Body of pancreas (tissue), 4 donors: Measurements from ENCODE around the gene VAMP2. TPM values are rescaled to one million over a fixed set of nuclear protein-coding genes. Genes with fewer than 3 reads are reported as not detected.
"Not testable (repeated sequence)": the region's sequence is repeated elsewhere in the genome, so short reads cannot be mapped to it uniquely, and the experiment has no call there.

Source experiments
- ATAC-seq: fragments of 150-250 bp; one replicate; pipeline ENCODE4 v1.9.1; 2016
- DNase-seq, 4 donors: peaks; one replicate each; pipeline ENCODE4 v3.0.0-alpha.2; 2019
- H3K27ac ChIP-seq, 4 donors: fragments of 200-600 bp; sonication (generic); 1 replicate in 3 of 4; 2 replicates in 1 of 4; pipeline versions ENCODE4 v1.5.1 to v1.6.1; 2016 to 2019; ENCODE audit warnings: mild to moderate bottlenecking in 1 of 4, mixed read lengths in 1 of 4, moderate library complexity in 1 of 4
- H3K27me3 ChIP-seq, 2 donors: fragments of 200-600 bp; sonication (generic); one replicate each; pipeline ENCODE4 v1.6.0; 2016; ENCODE audit warnings: mild to moderate bottlenecking in 1 of 2
- H3K36me3 ChIP-seq, 2 donors: fragments of 200-600 bp; sonication (generic); replicated peaks in 1 of 2; 2 replicates each; pipeline ENCODE4 v1.5.1; 2016; ENCODE audit warnings: low read depth in 2 of 2; ENCODE audit not compliant: insufficient read depth in 1 of 2
- H3K4me1 ChIP-seq: fragments of 200-600 bp; sonication (generic); one replicate; pipeline ENCODE4 v1.6.0; 2016
- H3K4me3 ChIP-seq, 2 donors: fragments of 200-600 bp; sonication (generic); 1 replicate in 1 of 2; 2 replicates in 1 of 2; pipeline ENCODE4 v1.5.1; 2016 to 2019
- H3K9me3 ChIP-seq, 3 donors: fragments of 200-600 bp; sonication (generic); 1 replicate in 2 of 3; 2 replicates in 1 of 3; pipeline ENCODE4 v1.5.1; 2016
- POLR2A ChIP-seq, 3 donors: fragments of 450-650 bp; IDR thresholded peaks; one replicate each; pipeline ENCODE4 v1.6.1; 2016; ENCODE audit warnings: antibody characterized with exemption in 3 of 3, mild to moderate bottlenecking in 2 of 3
- WGBS, 2 donors: methylation state at CpG; one replicate each; pipeline ENCODE4 v1.1.5; 2017; 5-methylcytosine and 5-hydroxymethylcytosine counted together
- intact Hi-C: fragments of 100-400 bp; cut with DNase I; formaldehyde crosslinking; loops from one replicate; pipeline ENCODE4 v1.15.1; 2023
- total RNA-seq, 2 donors: library from RNA; depleted of rRNA; stranded (reverse); fragments of >200 nt; gene quantifications; one replicate each; pipeline ENCODE4 v1.1.0, GENCODE V29; 2016
- TF ChIP-seq, protein P1 (sequence below), 7 experiments: fragments of 450-650 bp in 4 of 7; fragments of 200-600 bp in 3 of 7; sonication (generic) in 3 of 7; IDR thresholded peaks; one replicate each; pipeline ENCODE4 v1.5.1; 2016 to 2019; ENCODE audit warnings: antibody characterized with exemption in 7 of 7

Gene VAMP2
- total RNA-seq, 2 donors from 2014 or later, result 16.3 to 26.4 TPM

DNA sequence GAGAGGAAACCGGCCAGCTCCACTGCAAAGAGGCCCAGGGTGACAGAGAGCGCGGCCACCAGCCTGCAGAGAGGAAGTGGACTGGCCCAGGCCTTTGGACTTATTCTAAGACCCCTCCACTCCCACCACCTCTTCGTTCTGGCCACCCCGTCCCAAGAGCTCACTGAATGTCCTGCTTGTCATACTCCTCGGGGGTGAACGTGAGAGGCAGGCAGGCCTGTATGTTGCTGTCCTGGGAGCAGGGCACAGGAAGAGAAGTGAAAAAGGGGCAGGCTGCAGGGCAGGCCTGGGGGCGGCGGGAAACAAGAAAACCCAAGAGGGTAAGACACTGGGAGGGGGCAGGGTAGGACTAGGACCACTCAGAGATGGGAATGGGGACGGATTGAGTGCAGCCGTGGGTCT lies 13.0 kb upstream of the VAMP2 start:
- ATAC-seq, result peak; percentile 1
- H3K27ac ChIP-seq, result peak overlapping the region; percentile 56 to 79 (median 78)
- 18 to 19% methylated on average over 11 of the region's 11 CpGs for WGBS, 2 donors
- DNase-seq, result peak in 1 of 4 donors; percentile 21
- no peaks in the 10 kb centered on the region for H3K9me3 ChIP-seq
- TF ChIP-seq POLR2A (IDR thresholded peaks at IDR 0.05), result no peak
- TF ChIP-seq, protein P1, sequence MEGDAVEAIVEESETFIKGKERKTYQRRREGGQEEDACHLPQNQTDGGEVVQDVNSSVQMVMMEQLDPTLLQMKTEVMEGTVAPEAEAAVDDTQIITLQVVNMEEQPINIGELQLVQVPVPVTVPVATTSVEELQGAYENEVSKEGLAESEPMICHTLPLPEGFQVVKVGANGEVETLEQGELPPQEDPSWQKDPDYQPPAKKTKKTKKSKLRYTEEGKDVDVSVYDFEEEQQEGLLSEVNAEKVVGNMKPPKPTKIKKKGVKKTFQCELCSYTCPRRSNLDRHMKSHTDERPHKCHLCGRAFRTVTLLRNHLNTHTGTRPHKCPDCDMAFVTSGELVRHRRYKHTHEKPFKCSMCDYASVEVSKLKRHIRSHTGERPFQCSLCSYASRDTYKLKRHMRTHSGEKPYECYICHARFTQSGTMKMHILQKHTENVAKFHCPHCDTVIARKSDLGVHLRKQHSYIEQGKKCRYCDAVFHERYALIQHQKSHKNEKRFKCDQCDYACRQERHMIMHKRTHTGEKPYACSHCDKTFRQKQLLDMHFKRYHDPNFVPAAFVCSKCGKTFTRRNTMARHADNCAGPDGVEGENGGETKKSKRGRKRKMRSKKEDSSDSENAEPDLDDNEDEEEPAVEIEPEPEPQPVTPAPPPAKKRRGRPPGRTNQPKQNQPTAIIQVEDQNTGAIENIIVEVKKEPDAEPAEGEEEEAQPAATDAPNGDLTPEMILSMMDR (IDR thresholded peaks at IDR 0.05), result no peak
- peaks cover 40% of the 10 kb centered on the region for H3K4me1 ChIP-seq
- H3K27me3 ChIP-seq, result no peaks in the 10 kb centered on the region
- H3K36me3 ChIP-seq, result no peaks in the 10 kb centered on the region
- intact Hi-C loops, result loop anchor here (5.0 kb wide), 1 partner anchor 48 kb away; no protein-coding TSS in a partner anchor
- H3K4me3 ChIP-seq, result peak overlapping the region in 1 of 2 donors; percentile 16

DNA sequence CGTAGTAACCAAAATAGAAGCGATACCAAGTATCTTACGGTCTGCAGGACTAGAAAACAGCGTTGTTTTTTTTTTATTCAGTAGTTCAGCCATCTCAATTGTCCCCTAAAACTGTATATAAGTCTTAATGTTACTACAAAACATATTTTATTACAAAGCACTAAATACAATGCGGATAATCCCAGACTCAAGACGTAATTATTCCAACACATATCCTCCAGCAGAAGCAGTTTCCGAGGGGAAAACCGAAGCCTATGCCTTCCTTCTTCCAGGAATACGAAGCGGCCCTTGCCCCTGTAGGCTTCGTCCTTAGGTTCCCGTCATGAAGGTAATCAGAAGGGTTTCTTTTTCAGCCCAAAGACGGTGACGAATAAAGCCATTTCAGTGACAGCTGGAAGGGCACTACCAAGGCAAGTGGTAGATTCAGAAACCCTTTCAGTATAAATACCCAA lies 11.1 kb upstream of the VAMP2 start:
- DNase-seq, result no peak

DNA sequence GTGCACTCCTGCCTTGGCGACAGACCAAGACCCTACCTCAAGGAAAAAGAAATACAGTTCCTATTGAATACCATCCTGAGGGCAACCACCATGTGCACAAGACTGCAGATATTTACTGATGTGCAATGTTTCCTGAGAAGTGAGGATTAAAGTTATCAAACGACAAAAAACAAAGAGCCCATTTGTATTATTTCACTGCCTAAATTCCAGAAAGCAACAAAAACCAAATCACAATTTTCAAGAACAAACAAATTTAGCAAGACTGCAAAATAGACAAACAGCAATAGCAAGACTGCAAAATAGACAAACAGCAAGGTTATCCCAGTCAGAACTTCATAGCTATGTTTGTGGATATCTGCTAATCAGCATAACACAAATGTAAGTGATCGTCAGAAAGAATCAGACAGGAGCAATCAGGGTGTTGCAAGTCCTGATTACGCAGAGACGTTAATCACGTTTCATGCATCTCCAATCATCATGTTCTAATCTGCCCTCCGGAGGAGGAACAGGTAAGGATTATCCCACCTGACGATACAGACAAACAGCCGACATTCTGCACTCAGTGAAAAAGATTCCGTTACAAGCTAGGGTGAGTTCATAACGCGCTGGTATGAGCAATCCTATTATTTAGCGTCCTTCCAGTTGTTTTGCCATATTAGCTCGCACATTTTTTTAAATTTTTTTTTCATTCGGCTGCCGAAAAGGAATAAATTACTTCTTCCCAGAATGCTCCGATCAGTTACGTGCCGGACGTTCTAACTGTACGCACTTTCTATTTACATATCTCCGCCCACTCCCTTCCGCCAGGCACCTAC lies 10.5 kb upstream of the VAMP2 start:
- ATAC-seq, result peak; percentile 88

More for the DNA sequence above, 11.1 kb upstream of the VAMP2 start:
- no peaks in the 10 kb centered on the region for H3K36me3 ChIP-seq
- H3K27ac ChIP-seq, result peak overlapping the region; percentile 85 to 99 (median 94)
- WGBS, 2 donors, result 0 to 1% methylated on average over 13 to 14 of the region's 14 CpGs
- no peaks in the 10 kb centered on the region for H3K9me3 ChIP-seq
- peaks cover 40% of the 10 kb centered on the region for H3K4me1 ChIP-seq
- H3K27me3 ChIP-seq, result no peaks in the 10 kb centered on the region
- intact Hi-C loops, result no loop called here
- no peak for ATAC-seq
- H3K4me3 ChIP-seq, result peak overlapping the region; percentile 8 to 10
- TF ChIP-seq, protein P1 (IDR thresholded peaks at IDR 0.05), result no peak
- TF ChIP-seq POLR2A (IDR thresholded peaks at IDR 0.05), result no peak

DNA sequence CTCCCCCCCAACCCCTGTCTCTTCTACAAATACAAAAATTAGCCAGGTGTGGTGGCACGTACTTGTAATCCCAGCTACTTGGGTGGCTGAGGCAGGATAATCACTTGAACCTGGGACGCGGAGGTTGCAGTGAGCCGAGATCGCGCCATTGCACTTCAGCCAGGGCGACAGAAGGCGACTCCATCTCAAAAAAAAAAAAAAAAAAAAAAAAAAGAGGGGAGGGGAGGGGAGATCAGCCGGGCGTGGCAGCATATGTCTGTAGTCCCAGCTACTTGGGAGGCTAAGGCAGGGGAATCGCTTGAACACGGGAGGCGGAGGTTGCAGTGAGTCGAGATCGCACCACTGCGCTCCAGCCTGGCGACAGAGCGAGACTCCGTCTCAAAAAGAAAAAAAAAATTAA lies 7.4 kb upstream of the VAMP2 start:
- ATAC-seq, result not testable (repeated sequence)
- 91 to 92% methylated on average over 14 to 19 of the region's 19 CpGs for WGBS, 2 donors

More for the DNA sequence above, 10.5 kb upstream of the VAMP2 start:
- WGBS, 2 donors, result 0 to 1% methylated on average over 23 of the region's 23 CpGs
- intact Hi-C loops, result no loop called here
- peak; percentile 99 to 100 (median 100) for TF ChIP-seq POLR2A (IDR thresholded peaks at IDR 0.05)
- TF ChIP-seq, protein P1 (IDR thresholded peaks at IDR 0.05), result peak in 2 of 7 experiments; percentile 12 to 15
- peak; percentile 83 to 94 (median 88) for DNase-seq
- no peaks in the 10 kb centered on the region for H3K27me3 ChIP-seq
- H3K9me3 ChIP-seq, result no peaks in the 10 kb centered on the region
- H3K4me1 ChIP-seq, result peaks cover 40% of the 10 kb centered on the region
- H3K36me3 ChIP-seq, result no peaks in the 10 kb centered on the region
- H3K27ac ChIP-seq, result peak overlapping the region; percentile 85 to 99 (median 94)
- H3K4me3 ChIP-seq, result peak overlapping the region in 1 of 2 donors; percentile 8

DNA sequence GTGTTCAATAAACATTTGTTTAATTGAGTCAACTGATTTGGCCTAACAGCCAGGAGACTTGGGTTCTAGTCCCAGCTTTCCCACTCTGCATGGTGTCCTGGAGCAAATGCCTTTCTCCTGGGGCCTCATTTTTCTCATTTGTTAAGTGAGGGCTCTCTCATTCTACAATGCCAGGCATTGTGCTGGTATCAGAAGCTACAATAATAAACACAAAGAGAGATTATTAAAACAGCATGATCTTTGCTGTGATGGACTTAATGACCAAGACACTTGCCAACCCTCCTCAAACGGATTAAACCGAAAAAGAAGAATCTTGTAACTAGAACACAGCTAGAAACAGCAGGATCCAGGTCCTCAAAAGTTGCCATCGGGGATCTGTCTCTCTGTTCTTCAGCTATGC lies 4.8 kb upstream of the VAMP2 start:
- intact Hi-C loops, result no loop called here

More for the DNA sequence above, 7.4 kb upstream of the VAMP2 start:
- DNase-seq, intact Hi-C loops, H3K27me3 ChIP-seq, H3K36me3 ChIP-seq, H3K27ac ChIP-seq, H3K9me3 ChIP-seq, H3K4me3 ChIP-seq: not testable (repeated sequence)
- peaks cover 22% of the 10 kb centered on the region for H3K4me1 ChIP-seq

More for the DNA sequence above, 4.8 kb upstream of the VAMP2 start:
- Histone ChIP-seq H3K4me3 (no peak overlapping the region), H3K27me3 (no peaks in the 10 kb centered on the region), H3K27ac (no peak overlapping the region), H3K4me1 (peaks cover 19% of the 10 kb centered on the region), H3K36me3 (no peaks in the 10 kb centered on the region), H3K9me3 (no peaks in the 10 kb centered on the region)
- no peak for ATAC-seq
- no peak for DNase-seq
- no peak for TF ChIP-seq POLR2A (IDR thresholded peaks at IDR 0.05)
- TF ChIP-seq, protein P1 (IDR thresholded peaks at IDR 0.05), result no peak
- 65 to 72% methylated on average over 3 of the region's 3 CpGs for WGBS, 2 donors
